Measurements from ENCODE around the gene CSNK2A3. TPM values are rescaled to one million over a fixed set of nuclear protein-coding genes. Genes with fewer than 3 reads are reported as not detected.

CSNK2A3 gene
- total and polyA plus RNA-seq, 9 of the 15 experiments (the other 6 are each of a cell fraction or from before 2014, with no cell fraction given): 0.33 to 6.1 (median 1.8) TPM

DNA sequence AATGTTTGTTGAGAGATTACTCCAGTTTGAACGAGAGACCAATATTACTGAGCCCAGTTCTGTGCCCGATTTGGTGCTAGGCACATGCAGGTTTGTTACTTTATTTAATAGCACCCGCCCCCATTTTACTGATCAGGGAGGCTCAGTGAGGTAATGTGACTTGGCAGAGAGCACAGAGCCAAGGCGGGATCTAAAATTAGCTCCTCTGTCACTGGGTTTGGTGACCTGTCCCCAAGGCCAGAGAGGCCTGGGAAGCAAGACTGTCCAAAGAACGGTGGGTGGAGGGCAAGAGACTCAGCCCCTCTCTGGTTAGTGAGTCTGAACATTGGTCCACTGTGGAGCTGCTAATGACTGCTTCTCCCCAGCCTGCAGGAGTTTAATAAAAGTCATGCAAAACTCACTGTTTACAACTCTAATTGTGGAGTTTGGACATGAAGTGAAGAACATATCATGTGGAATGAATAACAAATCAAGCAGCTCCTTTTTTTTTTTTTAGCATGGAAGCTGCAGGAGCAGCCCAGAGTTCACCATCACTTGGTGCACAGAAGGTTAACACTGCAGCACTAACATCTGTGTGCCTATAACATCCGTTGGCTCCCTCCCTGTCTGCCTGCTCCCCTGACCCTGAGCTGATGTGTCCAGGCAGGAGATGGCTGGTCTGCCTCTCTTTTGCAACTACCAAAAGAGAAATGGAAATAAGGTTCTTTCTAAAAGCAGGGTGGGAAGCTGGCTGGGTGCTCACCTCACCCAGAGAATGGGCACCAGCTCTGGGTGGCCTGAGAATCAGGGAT lies 39.0 kb downstream of the CSNK2A3 start:
- H3K4me3 ChIP-seq: no peak overlapping the region
- DNase-seq (ENCODE audit: extremely low read depth in 1 of 4, low spot score in 3 of 4): no peak
- H3K36me3 ChIP-seq (ENCODE audit: control insufficient read depth, insufficient read depth, low read length): no peaks in the 10 kb centered on the region
- BruUV-seq (replicated peaks): no TSS peak
- no peak overlapping the region for H3K9ac ChIP-seq (ENCODE audit: insufficient read depth in 1 of 2, low read depth in 2 of 2, low read length in 2 of 2)
- no peaks in the 10 kb centered on the region for H3K4me1 ChIP-seq (replicated peaks in 1 of 2; ENCODE audit: control insufficient read depth in 2 of 2, insufficient read depth in 2 of 2, low read length in 2 of 2)
- no peak for FAIRE-seq
- ChIA-PET POLR2A (interaction anchor here (0.8 kb wide), 1 partner anchor 13 kb away, joined by 3 read pairs; no protein-coding TSS in a partner anchor), CTCF (ENCODE audit: low intra/inter-chr PET ratio) (no interaction called here)
- H3K9me1 ChIP-seq (ENCODE audit: control insufficient read depth, insufficient read depth, low read length): no peaks in the 10 kb centered on the region
- WGBS (ENCODE audit: insufficient coverage, low coverage, missing lambda C conversion rate): 2% methylated on average over 6 of the region's 6 CpGs
- no peaks in the 10 kb centered on the region for H3K9me3 ChIP-seq (replicated peaks; ENCODE audit: control insufficient read depth, insufficient read depth, low read depth, low read length)
- no peak overlapping the region for H3K4me2 ChIP-seq (ENCODE audit: insufficient read depth, low read length)
- ATAC-seq: no peak
- H3K27me3 ChIP-seq (ENCODE audit: control insufficient read depth in 2 of 2, insufficient read depth in 2 of 2, low read length in 2 of 2): no peaks in the 10 kb centered on the region
- H2AFZ ChIP-seq (ENCODE audit: low read depth, low read length): no peak overlapping the region
- H4K20me1 ChIP-seq (replicated peaks; ENCODE audit: control insufficient read depth, insufficient read depth, low read length): no peaks in the 10 kb centered on the region
- intact Hi-C loops (cut with micrococcal nuclease): no loop called here
- H3K27ac ChIP-seq (ENCODE audit: extremely low read depth, low read depth, low read length): no peak overlapping the region
- in situ Hi-C loops (cut with MboI): no loop called here
- no peaks in the 10 kb centered on the region for H3K79me2 ChIP-seq (ENCODE audit: control insufficient read depth, insufficient read depth, low read length)
- no peak for TF ChIP-seq PHB2 (IDR thresholded peaks at IDR 0.05; ENCODE audit: low read depth)
- TF ChIP-seq, protein P1, sequence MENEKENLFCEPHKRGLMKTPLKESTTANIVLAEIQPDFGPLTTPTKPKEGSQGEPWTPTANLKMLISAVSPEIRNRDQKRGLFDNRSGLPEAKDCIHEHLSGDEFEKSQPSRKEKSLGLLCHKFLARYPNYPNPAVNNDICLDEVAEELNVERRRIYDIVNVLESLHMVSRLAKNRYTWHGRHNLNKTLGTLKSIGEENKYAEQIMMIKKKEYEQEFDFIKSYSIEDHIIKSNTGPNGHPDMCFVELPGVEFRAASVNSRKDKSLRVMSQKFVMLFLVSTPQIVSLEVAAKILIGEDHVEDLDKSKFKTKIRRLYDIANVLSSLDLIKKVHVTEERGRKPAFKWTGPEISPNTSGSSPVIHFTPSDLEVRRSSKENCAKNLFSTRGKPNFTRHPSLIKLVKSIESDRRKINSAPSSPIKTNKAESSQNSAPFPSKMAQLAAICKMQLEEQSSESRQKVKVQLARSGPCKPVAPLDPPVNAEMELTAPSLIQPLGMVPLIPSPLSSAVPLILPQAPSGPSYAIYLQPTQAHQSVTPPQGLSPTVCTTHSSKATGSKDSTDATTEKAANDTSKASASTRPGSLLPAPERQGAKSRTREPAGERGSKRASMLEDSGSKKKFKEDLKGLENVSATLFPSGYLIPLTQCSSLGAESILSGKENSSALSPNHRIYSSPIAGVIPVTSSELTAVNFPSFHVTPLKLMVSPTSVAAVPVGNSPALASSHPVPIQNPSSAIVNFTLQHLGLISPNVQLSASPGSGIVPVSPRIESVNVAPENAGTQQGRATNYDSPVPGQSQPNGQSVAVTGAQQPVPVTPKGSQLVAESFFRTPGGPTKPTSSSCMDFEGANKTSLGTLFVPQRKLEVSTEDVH (IDR thresholded peaks at IDR 0.05; ENCODE audit: low read depth, partially characterized antibody): no peak
- TF ChIP-seq DPF2 (IDR thresholded peaks at IDR 0.05): no peak
- no peak for TF ChIP-seq BRD4 (IDR thresholded peaks at IDR 0.05)
- TF ChIP-seq MTA2 (IDR thresholded peaks at IDR 0.05; ENCODE audit: low read depth): no peak
- TF ChIP-seq, protein P2, sequence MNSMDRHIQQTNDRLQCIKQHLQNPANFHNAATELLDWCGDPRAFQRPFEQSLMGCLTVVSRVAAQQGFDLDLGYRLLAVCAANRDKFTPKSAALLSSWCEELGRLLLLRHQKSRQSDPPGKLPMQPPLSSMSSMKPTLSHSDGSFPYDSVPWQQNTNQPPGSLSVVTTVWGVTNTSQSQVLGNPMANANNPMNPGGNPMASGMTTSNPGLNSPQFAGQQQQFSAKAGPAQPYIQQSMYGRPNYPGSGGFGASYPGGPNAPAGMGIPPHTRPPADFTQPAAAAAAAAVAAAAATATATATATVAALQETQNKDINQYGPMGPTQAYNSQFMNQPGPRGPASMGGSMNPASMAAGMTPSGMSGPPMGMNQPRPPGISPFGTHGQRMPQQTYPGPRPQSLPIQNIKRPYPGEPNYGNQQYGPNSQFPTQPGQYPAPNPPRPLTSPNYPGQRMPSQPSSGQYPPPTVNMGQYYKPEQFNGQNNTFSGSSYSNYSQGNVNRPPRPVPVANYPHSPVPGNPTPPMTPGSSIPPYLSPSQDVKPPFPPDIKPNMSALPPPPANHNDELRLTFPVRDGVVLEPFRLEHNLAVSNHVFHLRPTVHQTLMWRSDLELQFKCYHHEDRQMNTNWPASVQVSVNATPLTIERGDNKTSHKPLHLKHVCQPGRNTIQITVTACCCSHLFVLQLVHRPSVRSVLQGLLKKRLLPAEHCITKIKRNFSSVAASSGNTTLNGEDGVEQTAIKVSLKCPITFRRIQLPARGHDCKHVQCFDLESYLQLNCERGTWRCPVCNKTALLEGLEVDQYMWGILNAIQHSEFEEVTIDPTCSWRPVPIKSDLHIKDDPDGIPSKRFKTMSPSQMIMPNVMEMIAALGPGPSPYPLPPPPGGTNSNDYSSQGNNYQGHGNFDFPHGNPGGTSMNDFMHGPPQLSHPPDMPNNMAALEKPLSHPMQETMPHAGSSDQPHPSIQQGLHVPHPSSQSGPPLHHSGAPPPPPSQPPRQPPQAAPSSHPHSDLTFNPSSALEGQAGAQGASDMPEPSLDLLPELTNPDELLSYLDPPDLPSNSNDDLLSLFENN (IDR thresholded peaks at IDR 0.05; ENCODE audit: low read depth in 2 of 2, low read length in 2 of 2): no peak
- TF ChIP-seq, protein P3, sequence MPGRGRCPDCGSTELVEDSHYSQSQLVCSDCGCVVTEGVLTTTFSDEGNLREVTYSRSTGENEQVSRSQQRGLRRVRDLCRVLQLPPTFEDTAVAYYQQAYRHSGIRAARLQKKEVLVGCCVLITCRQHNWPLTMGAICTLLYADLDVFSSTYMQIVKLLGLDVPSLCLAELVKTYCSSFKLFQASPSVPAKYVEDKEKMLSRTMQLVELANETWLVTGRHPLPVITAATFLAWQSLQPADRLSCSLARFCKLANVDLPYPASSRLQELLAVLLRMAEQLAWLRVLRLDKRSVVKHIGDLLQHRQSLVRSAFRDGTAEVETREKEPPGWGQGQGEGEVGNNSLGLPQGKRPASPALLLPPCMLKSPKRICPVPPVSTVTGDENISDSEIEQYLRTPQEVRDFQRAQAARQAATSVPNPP (IDR thresholded peaks at IDR 0.05; ENCODE audit: borderline replicate concordance, insufficient read depth, insufficient read length): no peak
- TF ChIP-seq FUS (optimal IDR thresholded peaks at IDR 0.05; ENCODE audit: low read depth, low read length): no peak
- no peak for TF ChIP-seq NR2C1 (IDR thresholded peaks at IDR 0.05)
- no peak for TF ChIP-seq NR2C1 (tag; IDR thresholded peaks at IDR 0.05)
- TF ChIP-seq, protein P4, sequence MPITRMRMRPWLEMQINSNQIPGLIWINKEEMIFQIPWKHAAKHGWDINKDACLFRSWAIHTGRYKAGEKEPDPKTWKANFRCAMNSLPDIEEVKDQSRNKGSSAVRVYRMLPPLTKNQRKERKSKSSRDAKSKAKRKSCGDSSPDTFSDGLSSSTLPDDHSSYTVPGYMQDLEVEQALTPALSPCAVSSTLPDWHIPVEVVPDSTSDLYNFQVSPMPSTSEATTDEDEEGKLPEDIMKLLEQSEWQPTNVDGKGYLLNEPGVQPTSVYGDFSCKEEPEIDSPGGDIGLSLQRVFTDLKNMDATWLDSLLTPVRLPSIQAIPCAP (CRISPR knock-in tag; IDR thresholded peaks at IDR 0.05; ENCODE audit: borderline replicate concordance): no peak
- TF ChIP-seq MYNN (IDR thresholded peaks at IDR 0.05): no peak
- no peak for TF ChIP-seq MYNN (CRISPR knock-in tag; IDR thresholded peaks at IDR 0.05)
- TF ChIP-seq CBX1 (IDR thresholded peaks at IDR 0.05; ENCODE audit: low read depth): no peak
- TF ChIP-seq ZNF57 (CRISPR knock-in tag; IDR thresholded peaks at IDR 0.05): no peak
- no peak for TF ChIP-seq TCF7 (IDR thresholded peaks at IDR 0.05; ENCODE audit: borderline replicate concordance)

Measured in K562 (cell line).